Epithelial cell of alveolus of lung (primary cell): ENCODE measurements around the gene TREX2. TPM values are rescaled to one million over a fixed set of nuclear protein-coding genes. Genes with fewer than 3 reads are reported as not detected.

Experiments
- total RNA-seq: library from RNA; depleted of rRNA; stranded (reverse); fragments of >200 nt; gene quantifications from 2 replicates; pipeline ENCODE4 v1.2.1, GENCODE V29; 2015

The TREX2 gene, protein sequence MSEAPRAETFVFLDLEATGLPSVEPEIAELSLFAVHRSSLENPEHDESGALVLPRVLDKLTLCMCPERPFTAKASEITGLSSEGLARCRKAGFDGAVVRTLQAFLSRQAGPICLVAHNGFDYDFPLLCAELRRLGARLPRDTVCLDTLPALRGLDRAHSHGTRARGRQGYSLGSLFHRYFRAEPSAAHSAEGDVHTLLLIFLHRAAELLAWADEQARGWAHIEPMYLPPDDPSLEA
- 0.13 TPM in 1 of 2 replicates, not detected in the other for total RNA-seq

GRCh38 chrX:153445856-153446635 is at the start of gene TREX2:
TREX2 (minus strand) TSS chrX:153446056; CDS start chrX:153445430, 626 bp downstream.

DNA sequence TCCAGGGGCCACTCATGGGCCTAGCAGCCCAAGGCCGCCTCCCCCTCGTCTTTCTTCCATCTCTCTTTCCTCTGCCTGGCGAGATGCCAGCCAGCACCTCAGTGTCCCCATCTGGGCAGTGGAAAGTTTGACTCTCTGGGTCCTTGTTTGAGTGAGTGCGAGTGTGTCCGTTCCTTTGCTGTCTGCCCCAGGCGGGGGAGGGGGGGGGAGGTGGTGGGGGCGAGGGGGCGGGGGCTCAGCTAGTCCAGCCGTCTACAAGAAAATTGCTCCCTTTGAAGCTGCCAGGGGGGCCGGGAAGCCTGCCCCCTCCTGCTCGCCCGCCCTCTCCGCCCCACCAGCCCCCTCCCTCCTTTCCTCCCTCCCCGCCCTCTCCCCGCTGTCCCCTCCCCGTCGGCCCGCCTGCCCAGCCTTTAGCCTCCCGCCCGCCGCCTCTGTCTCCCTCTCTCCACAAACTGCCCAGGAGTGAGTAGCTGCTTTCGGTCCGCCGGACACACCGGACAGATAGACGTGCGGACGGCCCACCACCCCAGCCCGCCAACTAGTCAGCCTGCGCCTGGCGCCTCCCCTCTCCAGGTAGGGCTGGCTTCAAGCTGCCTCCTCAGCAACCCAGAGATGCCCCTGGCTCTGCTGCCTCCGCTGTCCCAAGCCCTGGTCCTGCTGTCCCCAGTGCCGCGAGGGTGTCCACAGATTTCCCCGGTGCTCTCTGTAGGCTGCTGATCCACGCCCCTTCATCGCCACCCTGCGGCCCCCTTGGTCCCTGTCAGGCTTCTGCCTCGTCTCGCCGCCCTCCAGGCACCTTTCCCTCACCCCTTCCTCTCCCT is 48.9 kb upstream of the TREX2 start, which contains the start of gene BGN:
BGN (plus strand) TSS at position 440 of the 821 bp plus-strand sequence. CDS start 9,652 bp downstream, outside the sequence.

DNA sequence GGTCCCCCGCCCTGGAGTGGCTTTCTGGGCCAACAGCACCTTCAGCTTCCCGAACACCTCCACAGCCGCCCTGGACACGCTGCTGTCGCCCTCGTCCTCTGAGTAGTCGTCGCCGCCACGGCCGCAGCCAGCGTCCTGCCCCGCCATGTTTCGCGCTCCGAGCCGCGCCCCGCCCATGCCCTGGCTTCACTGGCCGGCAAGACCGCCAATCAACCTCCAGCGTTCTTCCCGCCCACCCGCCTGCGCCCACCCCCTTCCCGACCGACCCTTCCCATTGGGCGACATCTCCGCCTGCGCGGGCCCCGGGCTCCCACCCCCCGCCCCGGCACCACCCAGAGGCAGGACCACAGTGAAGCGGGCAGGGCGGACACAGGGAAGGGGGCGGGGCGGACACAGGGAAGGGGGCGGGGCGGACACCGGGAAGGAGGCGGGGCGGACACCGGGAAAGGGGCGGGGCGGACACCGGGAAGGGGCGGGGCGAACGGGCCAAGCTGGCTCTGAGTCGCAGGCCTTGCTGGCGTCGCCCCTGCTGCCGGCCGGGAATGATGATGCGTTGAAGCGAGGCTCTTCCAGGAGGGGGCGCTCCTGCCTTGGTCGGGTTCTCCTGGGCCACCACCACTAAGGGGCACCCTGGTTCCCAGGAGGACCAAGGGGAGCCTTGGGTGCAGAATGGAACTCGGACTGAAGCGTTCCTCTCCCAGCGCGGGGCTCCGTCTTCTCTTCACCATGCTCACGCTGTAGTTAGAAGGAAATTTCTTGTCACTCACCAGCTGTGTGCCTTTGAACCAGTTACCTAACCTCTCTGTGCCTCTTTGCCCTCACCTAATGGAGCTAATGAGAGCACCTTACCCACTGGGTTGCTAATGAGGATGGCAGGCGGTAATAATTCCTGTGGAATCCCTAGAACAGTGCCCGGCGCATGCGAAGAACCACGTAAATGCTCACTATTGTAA is 24.8 kb upstream of the TREX2 start, which contains the start of gene HAUS7:
HAUS7 (minus strand) TSS at position 166 of the 953 bp plus-strand sequence; CDS start at position 147, 19 bp downstream.

GRCh38 chrX:153411255-153411987 is 34.4 kb downstream of the TREX2 start, which contains the start of gene ZFP92:
ZFP92 (plus strand) TSS chrX:153411472; CDS start chrX:153418323, 6,851 bp downstream.

GRCh38 chrX:153401133-153401764 is 44.6 kb downstream of the TREX2 start, which contains the start of gene PNMA6E:
PNMA6E (minus strand) TSS chrX:153401350; CDS start chrX:153398849, 2,501 bp downstream.

Other genes with a start within 250 kb of the TREX2 start
- gene PNMA6F, start 124.3 kb downstream of the TREX2 start, total RNA-seq = not detected in 2 replicates
- 8.1 and 14.2 TPM in 2 replicates for gene ZNF275, start 111.9 kb downstream of the TREX2 start, total RNA-seq
- not detected in 2 replicates for gene PNMA6E, start 44.7 kb downstream of the TREX2 start, total RNA-seq
- 0.32 and 0.39 TPM in 2 replicates for gene ZFP92, start 34.6 kb downstream of the TREX2 start, total RNA-seq
- gene HAUS7, start 24.5 kb upstream of the TREX2 start, total RNA-seq = 11.8 and 27.9 TPM in 2 replicates
- gene BGN, start 48.9 kb upstream of the TREX2 start, total RNA-seq = 37.9 and 67.1 TPM in 2 replicates
- not detected in 2 replicates for gene ATP2B3, start 71.6 kb upstream of the TREX2 start, total RNA-seq
- gene CCNQ, start 153.1 kb upstream of the TREX2 start, total RNA-seq = 20.4 and 40.1 TPM in 2 replicates
- 0.32 and 0.39 TPM in 2 replicates for gene DUSP9, start 201.1 kb upstream of the TREX2 start, total RNA-seq
- 2.0 TPM in 1 of 2 replicates, not detected in the other for gene PNCK, start 227.8 kb upstream of the TREX2 start, total RNA-seq
- 9.1 and 29.3 TPM in 2 replicates for gene SLC6A8, start 241.9 kb upstream of the TREX2 start, total RNA-seq